ENCODE results near the gene CLEC16A. TPM values are rescaled to one million over a fixed set of nuclear protein-coding genes. Genes with fewer than 3 reads are reported as not detected.

The CLEC16A gene
- total and polyA plus RNA-seq, 2 experiments from 2014 or later = 9.9 to 24.1 TPM

GRCh38 chr16:11191665-11192064 is 247.3 kb downstream of the CLEC16A start:
- peaks cover 5% of the 10 kb centered on the region; the same call in 1 of the 3 replicates for H3K36me3 Mint-ChIP-seq (ENCODE audit: low read depth)

More at GRCh38 chr16:11191665-11192064, 247.3 kb downstream of the CLEC16A start:
- no peak overlapping the region for H3K4me3 Mint-ChIP-seq
- H3K27me3 Mint-ChIP-seq (ENCODE audit: insufficient read depth, low read depth, poor library complexity) = peaks cover 23% of the 10 kb centered on the region
- H3K4me2 ChIP-seq = no peak overlapping the region
- H3F3A ChIP-seq (replicated peaks; ENCODE audit: low read depth) = no peaks in the 10 kb centered on the region
- H2AFZ ChIP-seq = no peak overlapping the region
- no peak for DNase-seq (ENCODE audit: low spot score)
- no peaks in the 10 kb centered on the region for H3K9me2 ChIP-seq (ENCODE audit: insufficient read depth)
- peaks cover 5% of the 10 kb centered on the region for H3K4me1 Mint-ChIP-seq
- H4K20me1 ChIP-seq (replicated peaks; ENCODE audit: insufficient read depth) = no peaks in the 10 kb centered on the region
- no peaks in the 10 kb centered on the region for H3K27me3 ChIP-seq (ENCODE audit: insufficient read depth)
- TF ChIP-seq ETS1 (IDR thresholded peaks at IDR 0.05) = no peak
- TF ChIP-seq NANOG (IDR thresholded peaks at IDR 0.05; ENCODE audit: borderline replicate concordance) = no peak
- TF ChIP-seq STAT1 (IDR thresholded peaks at IDR 0.05; ENCODE audit: unreplicated experiment) = no peak
- TF ChIP-seq CREB1 (CRISPR knock-in tag; IDR thresholded peaks at IDR 0.05; ENCODE audit: low read depth) = no peak
- no peak for TF ChIP-seq JUNB (IDR thresholded peaks at IDR 0.05; ENCODE audit: unreplicated experiment)
- no peak for TF ChIP-seq ZNF114 (CRISPR knock-in tag; IDR thresholded peaks at IDR 0.05)
- TF ChIP-seq ZNF462 (CRISPR knock-in tag; IDR thresholded peaks at IDR 0.05) = no peak
- no peak for TF ChIP-seq CTCF (conservative IDR thresholded peaks at IDR 0.05; ENCODE audit: low read depth in 2 of 2)
- TF ChIP-seq REST (IDR thresholded peaks at IDR 0.05; ENCODE audit: unreplicated experiment) = no peak
- no peak for TF ChIP-seq POLR2AphosphoS5 (IDR thresholded peaks at IDR 0.05; ENCODE audit: low read depth)
- H3K9me3 Mint-ChIP-seq = peaks cover 9% of the 10 kb centered on the region; the same call in 2 of the 3 replicates
- no peak overlapping the region for H3K27ac Mint-ChIP-seq
- H3K4me1 ChIP-seq (ENCODE audit: insufficient read depth) = no peaks in the 10 kb centered on the region; the same call in 1 of the 2 replicates
- no peaks in the 10 kb centered on the region for H3K79me2 ChIP-seq (replicated peaks; ENCODE audit: insufficient read depth)
- ATAC-seq = no peak
- no peak overlapping the region for H3K27ac ChIP-seq (ENCODE audit: low read depth)
- H3K4me3 ChIP-seq = no peak overlapping the region
- H3K36me3 ChIP-seq (ENCODE audit: insufficient read depth) = no peaks in the 10 kb centered on the region

All from GM23338 (cell line).